ENCODE data around the gene AKAP6.

The AKAP6 gene

GRCh38 chr14:32564596-32564995, 235.5 kb downstream of the AKAP6 start:
- H3K4me3 ChIP-seq (ENCODE audit: low read depth, low read length), result no peak overlapping the region
- in situ Hi-C loops (cut with HindIII; ENCODE audit: low sequenced_read_pairs), result no loop called here
- no peak for TF ChIP-seq CTCF (IDR thresholded peaks at IDR 0.05; ENCODE audit: low read depth, low read length, missing control alignments)
- no peak for DNase-seq (ENCODE audit: low read depth)

DNA sequence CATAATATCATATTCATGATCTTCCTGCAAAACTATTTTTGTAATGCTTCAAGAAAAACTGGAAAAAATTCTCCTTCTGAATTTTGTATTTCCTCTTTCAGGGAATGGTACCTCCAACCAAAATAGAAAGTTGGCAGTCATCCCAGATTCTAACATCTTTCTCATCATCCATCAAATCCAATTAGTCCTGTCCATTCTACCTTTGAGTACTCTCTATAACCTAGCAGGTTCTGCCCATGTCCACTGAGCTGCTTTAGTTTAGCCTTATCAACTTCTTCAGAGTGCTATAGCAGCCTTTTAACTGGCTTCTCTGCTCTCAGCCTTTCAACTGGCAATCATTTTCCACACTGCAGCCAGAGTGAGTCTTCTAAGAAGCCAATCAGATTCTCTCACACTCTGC, 236.2 kb downstream of the AKAP6 start:
- H3K4me3 ChIP-seq (ENCODE audit: low read depth, low read length), result no peak overlapping the region
- in situ Hi-C loops (cut with HindIII; ENCODE audit: low sequenced_read_pairs), result no loop called here
- no peak for DNase-seq (ENCODE audit: low read depth)
- no peak for TF ChIP-seq CTCF (IDR thresholded peaks at IDR 0.05; ENCODE audit: low read depth, low read length, missing control alignments)

DNA sequence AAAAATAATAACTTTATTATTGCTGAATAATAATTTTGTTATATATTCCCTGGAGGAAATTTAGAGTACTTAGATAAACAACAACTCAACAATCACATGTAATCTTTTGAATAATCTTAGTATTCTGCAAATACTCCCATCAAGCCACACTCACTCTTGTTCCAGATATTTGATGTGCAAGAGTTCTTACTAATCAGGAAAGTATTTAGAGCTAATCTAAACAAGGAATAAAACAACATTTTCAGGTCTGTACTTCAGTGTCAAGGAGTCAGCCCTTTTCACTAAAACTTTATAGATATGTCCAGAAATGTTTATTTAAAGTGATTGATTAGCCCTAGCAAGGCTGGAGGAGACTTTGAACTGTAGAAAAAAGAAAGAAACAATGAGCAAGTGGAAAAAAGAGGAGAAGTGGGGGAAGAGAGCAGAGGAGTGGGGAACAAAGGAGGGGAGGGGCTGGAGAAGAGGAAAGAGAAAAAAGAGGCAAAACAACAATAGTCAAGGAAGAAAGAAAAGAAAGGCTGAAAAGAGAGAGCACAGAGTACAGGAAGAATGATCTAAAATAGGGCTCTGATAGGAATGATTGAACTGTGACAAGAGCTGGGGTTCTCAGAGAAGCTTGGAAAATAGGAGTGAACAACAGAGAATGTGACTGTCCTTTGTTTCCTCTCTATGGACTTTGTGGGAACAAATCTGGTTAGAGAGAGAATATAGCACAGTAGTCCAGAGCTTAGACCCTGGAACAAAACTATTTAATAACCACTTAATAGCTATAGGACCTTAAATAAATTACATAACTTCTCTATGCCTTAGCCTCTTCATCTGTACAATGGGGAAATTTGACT, 238.7 kb downstream of the AKAP6 start:
- no peak for TF ChIP-seq CTCF (IDR thresholded peaks at IDR 0.05; ENCODE audit: low read depth, low read length, missing control alignments)
- H3K4me3 ChIP-seq (ENCODE audit: low read depth, low read length), result no peak overlapping the region
- no peak for DNase-seq (ENCODE audit: low read depth)
- in situ Hi-C loops (cut with HindIII; ENCODE audit: low sequenced_read_pairs), result no loop called here

DNA sequence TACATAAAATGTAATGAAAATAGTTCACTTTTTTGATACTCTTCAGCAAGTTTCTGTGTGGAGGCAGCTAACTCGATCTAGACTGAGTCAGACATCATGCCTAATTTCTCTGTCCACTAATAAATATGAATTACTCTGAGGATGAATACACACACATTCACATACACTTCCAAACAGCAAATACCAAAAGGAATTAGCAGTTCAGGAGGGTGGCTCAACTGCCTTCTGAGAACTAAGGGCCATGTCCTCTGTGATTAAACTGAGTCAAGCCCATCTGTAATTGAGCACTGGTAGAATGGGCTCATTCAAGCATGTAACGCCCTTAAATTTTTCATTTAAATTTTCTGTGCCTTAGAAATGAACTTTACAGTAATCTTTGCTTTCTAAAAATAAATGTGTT, 242.5 kb downstream of the AKAP6 start:
- no peak for TF ChIP-seq CTCF (IDR thresholded peaks at IDR 0.05; ENCODE audit: low read depth, low read length, missing control alignments)
- DNase-seq (ENCODE audit: low read depth), result no peak
- in situ Hi-C loops (cut with HindIII; ENCODE audit: low sequenced_read_pairs), result no loop called here
- no peak overlapping the region for H3K4me3 ChIP-seq (ENCODE audit: low read depth, low read length)

DNA sequence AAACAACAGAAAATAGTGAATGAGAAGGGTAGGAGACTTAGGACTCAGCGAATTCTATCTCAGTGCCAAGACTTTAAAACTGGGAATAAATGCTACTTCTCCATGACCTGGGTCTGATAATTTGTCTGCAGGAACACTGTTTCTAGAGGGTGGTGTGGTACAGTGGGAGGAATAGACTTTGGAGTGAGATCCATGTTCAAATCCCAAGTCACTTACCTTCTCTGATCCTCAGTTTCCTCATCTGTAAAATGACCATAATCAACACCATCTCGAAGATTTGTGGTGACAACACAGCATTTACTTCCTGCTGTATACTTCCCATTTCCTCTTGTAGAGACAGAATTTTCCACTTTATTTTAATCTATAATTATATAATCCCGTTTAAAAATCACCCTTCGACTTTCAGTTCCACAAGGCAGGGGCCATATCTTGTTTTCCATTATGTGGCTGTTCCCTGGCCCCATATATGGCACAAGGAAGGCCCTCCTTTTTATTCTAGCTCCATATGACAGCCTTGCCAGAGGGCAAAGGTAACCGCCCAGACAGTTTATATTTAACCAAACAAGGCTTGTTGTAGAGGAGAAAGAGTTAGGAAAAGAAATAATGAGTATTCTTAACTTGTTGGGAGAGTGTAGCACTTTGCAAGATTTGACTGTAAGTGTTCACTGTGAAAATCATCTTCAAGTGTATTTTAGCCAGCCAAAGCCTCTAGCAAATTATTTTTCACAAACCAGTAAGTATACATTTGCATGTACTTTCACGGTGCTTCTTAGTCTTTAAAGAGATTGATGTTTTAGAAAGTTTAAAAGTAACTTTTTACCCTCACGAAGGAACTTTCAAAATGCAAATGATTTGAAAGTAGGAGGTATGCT, 243.1 kb downstream of the AKAP6 start:
- no peak overlapping the region for H3K4me3 ChIP-seq (ENCODE audit: low read depth, low read length)
- DNase-seq (ENCODE audit: low read depth), result no peak
- in situ Hi-C loops (cut with HindIII; ENCODE audit: low sequenced_read_pairs), result no loop called here
- no peak for TF ChIP-seq CTCF (IDR thresholded peaks at IDR 0.05; ENCODE audit: low read depth, low read length, missing control alignments)

GRCh38 chr14:32572867-32573150, 243.7 kb downstream of the AKAP6 start:
- in situ Hi-C loops (cut with HindIII; ENCODE audit: low sequenced_read_pairs), result no loop called here
- no peak for TF ChIP-seq CTCF (IDR thresholded peaks at IDR 0.05; ENCODE audit: low read depth, low read length, missing control alignments)
- no peak for DNase-seq (ENCODE audit: low read depth)
- H3K4me3 ChIP-seq (ENCODE audit: low read depth, low read length), result no peak overlapping the region
